Stimulated activated naive CD8-positive, alpha-beta T cell treated with anti-CD3 and anti-CD28 coated beads, Interleukin-15, Interleukin-2, amounts not matched to agents 100 U/mL and 50 U/mL, for 24 hours (primary cell): ENCODE results near the gene NSF.
"Not testable (repeated sequence)": the region's sequence is repeated elsewhere in the genome, so short reads cannot be mapped to it uniquely, and the experiment has no call there.

Source experiments
- ATAC-seq: fragments of 150-1000 bp; cut with Tn5 transposase; one replicate; pipeline ENCODE4 v1.10.0; 2021
- DNase-seq: peaks from one replicate; pipeline ENCODE4 v3.0.0; 2021

NSF gene

DNA sequence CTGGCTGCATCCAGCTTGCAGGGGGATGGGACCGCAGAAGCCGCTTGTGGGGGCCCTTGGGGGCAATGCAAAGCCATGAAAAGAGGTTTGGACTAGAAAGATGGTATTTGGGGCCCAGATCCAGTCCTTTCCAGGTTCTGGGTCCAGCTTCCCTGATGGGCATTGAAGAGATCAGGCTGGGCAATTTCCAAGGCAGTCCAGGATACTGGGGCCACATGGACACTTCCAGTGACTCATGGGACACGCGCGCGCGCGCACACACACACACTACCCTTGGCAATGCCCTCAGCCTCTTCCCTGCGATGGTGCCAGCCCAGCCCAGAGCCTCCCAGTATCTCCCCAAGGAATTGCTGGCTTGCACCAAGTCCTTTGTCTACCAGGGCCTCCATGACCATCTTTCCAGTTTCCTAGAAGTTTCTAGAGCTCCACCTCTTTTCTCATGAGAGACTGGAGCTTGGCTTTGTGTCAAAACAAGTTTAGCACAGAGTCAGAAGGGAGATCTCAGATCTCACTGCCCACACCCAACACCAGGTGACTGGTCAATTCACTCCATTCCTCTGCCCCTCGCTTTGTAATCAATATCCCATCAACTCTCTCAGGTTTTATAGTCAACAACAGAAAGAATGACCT lies 183.8 kb downstream of the NSF start:
- ATAC-seq (no peak), DNase-seq (no peak)

DNA sequence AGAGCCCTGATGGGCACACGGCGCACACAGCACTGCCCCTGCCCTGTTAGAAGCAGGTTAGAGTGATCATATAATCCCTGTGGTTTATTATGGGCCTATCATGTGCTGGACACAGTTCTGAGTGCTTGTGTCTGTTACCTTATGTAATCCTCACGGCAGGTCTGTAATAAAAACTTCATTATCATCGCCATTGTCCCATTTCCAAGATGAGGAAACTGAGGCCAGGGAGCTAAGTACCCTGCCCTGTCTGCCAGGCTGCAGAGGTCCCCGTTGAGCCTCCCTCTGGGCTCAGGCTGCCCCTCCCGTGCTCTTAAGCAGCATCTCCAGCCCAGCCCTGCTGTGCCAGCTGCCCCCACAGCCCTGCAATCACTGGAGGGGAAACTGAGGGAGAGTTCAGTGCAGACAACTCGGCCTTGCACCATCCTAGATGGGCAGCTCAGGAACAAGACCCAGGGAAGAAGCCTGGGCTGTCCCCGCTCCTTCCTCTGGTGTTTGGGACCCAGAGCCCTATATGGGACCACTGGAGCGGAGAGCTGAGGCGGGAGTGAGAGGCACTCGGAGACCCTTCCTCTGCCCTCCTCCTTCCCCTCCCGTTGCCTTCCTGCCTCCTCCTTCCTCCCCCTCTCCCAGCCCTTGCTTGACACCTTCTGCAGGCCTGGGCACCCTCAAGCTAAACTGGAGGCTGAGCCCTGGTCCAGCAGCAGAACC lies 186.0 kb downstream of the NSF start:
- no peak for DNase-seq
- no peak for ATAC-seq

DNA sequence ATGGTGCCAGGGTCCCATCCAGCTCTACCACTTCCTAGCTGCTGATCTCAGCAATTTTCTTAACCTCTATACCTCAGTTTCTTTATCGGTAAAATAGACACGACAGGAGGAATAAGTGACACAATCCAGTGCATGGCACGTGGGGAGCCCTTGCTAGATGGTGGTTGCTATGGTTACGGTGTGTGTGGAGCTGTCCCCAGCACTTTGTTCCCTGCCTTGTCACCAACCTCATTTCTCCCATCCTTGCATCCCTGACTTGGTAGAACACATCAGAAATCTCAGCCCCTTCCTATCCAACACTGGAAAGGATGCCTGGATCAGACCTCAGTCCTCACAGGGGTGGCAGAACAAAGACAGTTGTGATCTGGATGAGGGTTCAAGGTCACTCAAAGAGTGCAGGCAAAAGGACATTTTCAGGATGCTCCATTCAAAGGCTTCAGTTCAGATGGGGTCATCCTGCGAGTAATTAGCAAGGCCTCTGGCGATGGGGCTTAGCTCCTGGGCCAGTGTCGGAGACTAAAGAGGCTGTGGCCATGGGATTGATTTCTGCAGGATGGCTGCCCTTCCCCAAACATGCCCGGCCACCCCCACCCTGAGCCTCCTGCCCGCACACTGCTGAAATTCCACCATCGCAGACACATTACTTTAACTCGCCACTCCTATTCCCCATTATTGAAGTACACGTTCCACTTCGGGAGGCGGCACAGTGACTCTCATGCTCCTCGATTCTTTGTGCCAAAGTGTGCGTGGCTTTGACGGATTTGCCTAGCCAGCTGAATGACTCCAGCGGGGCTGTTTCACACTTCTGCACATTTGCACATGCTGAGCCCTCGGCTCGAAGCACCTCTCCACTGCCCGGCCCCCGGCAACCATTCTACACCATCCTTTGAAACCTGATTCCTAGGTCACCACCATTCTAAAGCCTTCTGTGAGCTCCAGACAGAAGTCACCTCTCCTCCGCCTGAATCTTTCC lies 187.8 kb downstream of the NSF start:
- ATAC-seq (no peak), DNase-seq (no peak)

DNA sequence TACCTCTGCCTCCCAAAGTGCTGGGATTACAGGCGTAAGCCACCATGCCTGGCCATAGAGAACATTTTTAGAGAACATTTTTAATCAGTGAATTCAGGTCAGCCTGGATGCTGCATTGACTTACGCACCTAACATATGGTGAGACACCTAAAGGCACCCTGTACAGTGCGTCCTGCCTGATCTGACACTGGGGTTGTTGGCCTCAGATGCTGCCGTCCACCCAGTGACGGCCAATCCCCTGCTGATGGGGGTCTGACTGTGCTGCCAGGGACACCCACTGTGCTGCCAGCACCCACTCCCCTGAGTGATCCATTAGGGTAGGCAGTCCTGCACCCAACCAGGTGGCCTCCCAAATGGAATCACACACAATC lies 189.5 kb downstream of the NSF start:
- no peak for DNase-seq
- ATAC-seq: no peak

DNA sequence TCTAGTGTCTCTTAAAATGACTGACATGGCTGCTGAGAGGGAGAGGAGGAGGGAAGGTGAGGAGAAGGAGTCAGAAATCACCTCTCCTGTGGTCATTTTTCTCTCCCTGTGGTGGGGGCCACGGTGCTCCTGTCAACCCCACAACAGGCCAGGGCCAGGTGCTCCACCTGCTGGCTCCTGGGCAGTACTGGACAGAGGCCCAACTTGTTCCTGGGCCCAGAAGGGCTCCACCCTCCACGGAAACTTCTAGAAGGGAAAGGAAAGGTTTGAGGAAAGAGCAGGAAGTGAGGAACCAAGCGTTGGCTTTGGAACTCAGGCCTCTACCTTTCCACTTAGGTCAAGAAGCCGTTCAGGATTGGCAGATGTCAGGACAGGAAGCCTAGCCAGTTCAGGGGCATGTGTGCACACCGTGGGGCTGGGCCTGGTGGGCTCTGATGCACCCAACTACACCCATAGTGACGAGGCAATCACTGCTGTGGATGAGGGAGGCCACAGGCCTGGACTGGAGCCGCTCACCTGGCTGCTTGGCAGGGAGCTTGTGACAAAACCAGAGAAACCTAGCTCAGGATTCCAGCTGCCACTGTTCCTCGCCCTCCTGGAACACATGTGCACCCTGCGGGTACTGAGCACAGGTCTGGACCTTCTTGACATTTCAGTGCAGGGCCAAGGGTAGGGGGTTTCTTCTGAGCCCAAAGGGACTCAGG lies 191.9 kb downstream of the NSF start:
- peak; percentile 23 for DNase-seq

DNA sequence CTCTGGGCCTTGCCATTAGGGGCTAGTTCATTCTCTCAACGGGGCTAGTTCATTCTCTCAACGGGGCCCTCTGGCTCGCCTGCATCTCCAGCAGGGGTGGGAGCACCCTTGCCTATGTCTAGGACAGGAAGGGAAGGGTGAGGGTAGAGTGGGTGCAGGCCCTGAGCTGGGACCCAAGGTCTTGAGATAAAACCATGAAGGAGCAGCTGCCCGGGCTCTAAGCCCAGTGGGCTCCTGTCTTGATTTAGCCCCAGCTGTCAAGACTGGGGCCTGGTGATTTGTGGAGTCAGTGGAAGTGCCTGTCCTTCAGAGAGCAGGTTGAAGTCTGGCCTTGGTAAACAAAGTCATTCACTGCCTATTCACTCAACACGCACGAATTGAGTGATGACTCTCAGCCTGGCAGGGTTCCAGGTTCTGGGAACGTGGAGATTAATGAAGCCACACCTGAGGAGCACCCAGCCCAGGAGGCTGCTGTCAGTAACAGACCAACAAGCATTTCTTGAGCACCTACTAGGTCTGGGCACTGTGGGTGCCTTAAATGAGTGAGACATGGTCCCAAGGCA lies 192.6 kb downstream of the NSF start:
- ATAC-seq: no peak
- no peak for DNase-seq

More for the DNA sequence above, 191.9 kb downstream of the NSF start:
- ATAC-seq: no peak

DNA sequence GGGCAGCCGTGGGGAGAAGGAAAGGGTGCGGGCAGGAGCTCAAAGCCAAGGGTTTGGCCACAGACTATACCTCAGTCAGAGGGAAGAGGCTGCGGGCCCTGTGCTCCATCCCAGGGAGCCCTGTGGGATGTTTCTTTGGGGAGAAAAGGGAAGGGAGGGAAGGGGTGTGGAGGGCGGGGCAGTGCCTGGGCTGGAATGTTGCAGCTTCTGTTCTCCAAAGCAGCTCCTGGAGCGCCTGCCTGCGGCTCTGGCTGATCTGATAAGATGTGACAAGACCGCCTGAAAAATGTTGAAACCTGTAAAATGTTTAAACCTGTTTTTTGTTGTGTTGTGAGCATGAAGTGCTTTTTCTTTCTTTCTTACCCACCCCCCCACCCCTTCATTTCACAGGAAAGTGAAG lies 195.2 kb downstream of the NSF start:
- ATAC-seq (no peak), DNase-seq (no peak)

DNA sequence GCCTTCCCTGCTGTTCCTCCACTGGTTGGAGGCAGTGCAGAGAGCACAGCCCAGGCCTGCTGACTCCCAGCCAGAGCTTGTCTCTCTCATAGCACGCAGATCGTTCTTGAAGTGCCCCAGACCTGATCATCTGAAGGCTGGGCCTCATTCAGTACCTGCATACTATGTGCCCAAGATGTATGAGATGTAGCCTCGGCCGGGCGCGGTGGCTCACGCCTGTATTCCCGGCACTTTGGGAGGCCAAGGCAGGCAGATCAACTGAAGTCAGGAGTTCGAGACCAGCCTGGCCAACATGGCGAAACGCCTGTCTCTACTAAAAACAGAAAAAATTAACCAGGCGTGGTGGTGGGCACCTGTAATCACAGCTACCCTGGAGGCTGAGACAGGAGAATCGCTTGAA lies 197.0 kb downstream of the NSF start:
- DNase-seq (no peak), ATAC-seq (no peak)

DNA sequence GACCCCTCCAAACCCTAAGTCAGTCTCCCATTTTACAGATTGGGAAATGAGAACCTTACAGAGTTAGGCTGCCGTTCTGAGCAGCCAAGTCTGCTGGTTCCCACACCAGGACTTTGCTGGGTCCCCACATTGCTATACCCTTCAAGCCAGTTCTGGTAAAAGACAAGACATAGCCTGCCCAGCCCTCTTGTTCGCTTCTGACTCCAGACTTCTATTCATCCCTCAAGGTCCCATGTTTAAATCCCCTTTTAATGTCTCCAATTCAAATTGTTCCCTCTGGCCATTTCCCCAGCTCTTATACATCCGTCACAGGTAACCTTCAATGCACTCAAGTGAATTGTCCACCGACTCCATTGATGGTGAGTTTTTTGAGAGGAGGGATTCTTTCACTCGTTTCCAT lies 197.8 kb downstream of the NSF start:
- ATAC-seq: no peak
- DNase-seq: no peak

DNA sequence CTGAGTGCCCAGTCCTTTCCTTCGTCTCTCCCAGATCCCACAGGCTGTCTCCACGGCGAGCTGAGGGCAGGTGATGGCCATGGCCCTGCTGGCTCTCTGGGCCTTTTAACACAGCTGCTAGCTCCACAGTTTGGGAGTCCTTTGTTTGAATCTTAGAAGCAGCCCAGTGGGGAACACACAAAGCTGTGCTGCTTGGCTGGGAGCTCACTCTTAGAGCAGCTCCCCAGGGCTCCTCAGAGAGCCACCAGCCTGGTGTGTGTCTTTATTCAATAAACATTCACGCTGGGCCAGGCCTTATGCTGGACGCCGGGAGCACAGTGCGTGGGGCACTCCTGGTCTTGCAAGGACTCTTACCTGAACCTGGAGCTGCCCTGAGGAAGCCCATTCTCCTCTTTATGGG lies 198.3 kb downstream of the NSF start:
- ATAC-seq: no peak
- no peak for DNase-seq

DNA sequence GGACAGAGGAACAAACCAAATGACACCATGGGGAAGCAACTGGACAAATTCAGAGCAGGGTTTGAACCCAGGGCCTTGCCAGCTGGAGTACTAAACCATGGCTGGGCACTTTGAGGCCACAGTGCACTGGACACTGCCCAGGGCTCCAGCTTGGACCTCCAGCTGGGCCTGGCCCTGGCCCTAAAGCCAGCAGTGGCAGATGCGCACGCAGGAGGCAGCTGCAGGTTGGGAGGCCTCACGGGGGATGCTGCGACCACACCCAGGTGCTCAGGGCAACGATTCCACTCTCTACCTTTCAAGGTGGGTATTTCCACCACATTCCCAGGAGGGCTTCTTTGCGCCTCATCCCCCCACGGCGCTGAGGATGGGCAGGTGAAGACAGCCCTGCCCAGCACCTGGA lies 199.1 kb downstream of the NSF start:
- DNase-seq: no peak
- no peak for ATAC-seq

DNA sequence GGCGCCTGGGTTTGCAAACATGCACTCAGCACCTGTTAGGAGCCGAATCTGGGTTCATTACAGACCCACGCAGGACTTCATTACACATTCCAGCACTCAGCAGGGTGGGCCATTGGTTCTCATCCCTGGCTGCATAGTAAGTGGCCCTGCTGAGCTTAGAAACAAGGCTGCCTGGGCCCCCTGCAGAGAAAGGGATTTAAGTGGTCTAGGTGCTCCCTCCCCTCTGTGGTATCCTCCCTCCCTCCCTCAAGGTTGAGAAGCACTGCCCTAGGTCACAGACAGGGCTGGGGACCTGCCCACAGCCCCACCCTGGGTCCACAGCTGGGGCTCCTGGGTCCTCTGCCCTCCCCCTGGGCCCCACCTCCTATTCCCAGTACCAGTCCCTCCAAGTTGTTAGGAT lies 199.7 kb downstream of the NSF start:
- ATAC-seq: no peak
- DNase-seq: no peak

DNA sequence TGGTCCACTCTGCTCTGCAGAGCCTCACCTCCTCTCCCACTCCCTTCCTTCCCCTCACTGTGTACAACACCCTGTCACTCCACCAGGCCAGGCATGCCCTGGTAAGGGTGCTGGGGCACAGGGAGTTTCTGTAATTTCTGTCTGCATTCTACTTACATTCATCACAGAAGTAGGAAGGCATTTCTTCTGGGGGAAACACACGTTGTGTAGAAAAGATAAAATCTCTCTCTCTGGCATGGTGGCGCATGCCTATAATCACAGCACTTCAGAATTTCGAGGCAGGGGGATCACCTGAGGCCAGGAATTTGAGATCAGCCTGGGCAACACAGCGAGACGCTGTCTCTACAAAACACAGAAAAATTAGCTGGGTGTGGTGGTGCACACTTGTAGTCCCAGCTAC lies 201.1 kb downstream of the NSF start:
- no peak for ATAC-seq
- no peak for DNase-seq

DNA sequence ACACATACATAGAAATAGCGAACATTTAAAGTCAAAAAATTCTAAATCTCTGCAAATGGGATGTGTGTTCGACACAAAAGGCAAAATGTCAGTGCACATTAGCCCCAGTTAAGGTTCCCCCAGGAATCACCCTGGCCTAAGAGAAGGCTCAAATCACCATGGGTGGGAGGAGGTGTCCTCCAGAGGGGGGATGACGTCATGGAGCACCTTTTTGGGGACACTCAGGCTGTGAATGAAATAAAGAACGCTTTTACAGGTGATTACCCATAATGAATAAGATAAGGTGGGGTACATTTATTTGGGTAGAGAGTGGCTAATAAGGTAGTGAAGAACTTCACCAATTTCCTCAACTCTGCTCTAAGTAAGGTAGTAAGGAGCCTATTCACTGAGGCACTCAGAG lies 201.6 kb downstream of the NSF start:
- ATAC-seq (no peak), DNase-seq (no peak)

DNA sequence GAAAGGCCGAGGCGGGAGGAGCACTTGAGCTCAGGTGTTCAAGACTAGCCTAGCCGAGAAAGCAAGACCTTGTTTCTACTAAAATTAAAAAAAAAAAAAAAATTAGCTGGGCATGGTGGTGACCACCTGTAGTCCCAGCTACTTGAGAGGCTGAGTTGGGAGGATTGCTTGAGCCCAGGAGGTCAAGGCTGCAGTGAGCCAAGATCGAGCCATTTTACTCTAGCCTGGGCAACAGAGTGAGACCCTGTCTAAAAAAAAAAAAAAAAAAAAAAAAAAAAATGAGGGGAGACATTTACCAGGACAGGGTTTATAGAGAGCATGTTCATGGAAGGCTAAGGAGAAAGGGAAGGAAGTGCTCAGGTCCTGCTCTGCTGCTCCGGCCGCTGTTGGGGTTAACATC lies 202.6 kb downstream of the NSF start:
- ATAC-seq, DNase-seq: not testable (repeated sequence)

DNA sequence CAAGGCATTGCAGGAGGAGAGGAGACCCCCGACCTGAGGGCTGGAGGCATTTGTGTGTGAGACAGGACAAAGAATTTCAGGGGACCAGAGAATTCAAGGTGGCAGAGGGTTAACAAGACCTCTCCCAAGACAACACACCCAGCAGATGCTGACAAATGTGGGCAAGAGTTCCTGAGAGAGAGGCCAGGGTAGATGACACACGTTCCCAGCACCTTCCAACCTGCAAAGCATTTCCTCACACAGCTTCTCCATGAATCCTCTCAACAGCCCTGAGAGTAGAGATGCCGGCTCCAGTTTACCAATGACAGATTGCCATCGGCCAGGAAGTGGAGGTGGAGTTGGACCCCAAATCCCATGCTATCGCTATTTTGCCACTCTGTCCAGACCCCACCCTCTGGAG lies 203.1 kb downstream of the NSF start:
- no peak for DNase-seq
- no peak for ATAC-seq

DNA sequence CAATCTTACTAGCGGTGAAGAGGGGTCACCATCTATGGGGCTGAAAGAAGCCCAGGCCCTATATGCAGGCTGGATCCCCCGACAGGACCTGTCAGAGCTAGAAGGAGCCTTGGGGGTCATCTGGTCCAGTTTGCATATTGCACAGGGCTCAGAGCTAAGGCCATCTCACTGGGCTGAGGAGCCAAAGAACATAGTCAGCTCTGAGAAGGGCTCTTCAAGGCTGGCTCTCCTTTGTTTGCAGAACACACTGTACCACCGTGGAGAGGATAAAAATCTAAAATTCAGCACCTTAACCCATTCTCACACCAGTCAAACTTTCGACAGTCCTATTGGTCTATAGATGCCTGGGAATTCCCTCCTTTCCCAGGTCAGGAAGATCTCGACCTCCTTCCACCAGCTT lies 203.8 kb downstream of the NSF start:
- DNase-seq: no peak
- ATAC-seq: no peak

DNA sequence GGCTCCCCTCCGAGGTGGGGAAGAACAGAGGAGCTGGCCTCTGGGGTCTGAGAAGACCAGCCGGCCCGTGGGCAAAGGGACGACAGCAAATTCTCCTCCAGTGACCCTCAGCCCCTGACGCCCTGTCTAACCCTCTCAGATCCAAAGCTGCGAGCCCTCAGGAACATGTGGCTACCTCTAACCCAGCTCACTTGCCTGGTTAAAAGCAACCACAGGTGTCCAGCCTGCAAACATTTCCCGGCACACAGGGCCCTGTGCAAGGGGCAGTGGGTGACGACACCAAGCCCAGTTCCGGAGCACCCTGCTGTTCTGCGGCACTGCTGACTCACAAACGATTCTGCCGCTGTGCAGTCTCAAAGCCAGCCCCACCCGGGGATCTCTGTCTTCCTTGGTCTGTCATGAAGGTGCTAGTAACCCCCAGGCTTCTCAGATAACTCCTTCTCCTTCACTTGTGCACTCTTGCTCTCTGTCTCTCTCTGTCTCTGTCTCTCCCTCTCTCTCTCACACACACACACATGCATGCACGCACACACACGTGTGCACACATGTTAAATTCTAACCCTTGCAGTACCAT lies 205.0 kb downstream of the NSF start:
- DNase-seq (no peak), ATAC-seq (no peak)

DNA sequence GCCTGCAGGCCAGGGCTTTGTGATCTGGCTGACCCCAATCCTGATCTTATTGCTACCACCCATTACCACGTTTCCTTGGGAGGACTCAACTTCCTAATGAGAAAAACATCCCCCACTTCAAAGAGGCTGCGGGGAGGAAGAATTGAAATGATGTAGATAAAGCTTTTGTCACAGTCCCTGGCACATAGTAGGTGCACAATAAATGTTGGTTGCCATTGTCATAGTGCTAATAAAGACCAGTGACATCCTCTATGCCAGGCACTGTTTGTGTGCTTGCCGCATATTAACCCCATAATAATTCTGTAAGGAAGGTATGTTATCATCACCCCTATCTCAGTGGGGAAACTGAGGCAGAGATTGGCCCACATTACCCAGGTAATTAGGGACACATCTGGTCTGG lies 205.6 kb downstream of the NSF start:
- DNase-seq (no peak), ATAC-seq (no peak)

DNA sequence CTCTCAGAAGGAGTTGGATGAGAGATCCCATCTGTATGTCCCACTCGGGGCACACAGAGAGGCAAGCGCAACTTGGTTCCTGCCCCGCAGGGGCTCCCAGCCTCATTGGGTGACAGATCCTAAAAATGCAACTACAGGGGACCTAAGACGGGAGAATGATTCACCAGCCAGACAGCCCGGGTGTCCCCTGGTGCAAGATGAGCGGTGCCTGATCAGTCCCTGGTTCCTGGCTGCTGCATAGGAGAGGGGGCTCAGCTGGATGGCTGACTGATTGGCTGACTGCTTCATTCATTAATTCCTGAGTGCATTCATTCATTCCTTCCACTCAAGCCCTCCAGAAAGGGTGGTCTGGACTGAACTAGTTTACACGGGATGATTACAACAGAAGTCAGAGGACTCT lies 206.1 kb downstream of the NSF start:
- DNase-seq (no peak), ATAC-seq (no peak)

DNA sequence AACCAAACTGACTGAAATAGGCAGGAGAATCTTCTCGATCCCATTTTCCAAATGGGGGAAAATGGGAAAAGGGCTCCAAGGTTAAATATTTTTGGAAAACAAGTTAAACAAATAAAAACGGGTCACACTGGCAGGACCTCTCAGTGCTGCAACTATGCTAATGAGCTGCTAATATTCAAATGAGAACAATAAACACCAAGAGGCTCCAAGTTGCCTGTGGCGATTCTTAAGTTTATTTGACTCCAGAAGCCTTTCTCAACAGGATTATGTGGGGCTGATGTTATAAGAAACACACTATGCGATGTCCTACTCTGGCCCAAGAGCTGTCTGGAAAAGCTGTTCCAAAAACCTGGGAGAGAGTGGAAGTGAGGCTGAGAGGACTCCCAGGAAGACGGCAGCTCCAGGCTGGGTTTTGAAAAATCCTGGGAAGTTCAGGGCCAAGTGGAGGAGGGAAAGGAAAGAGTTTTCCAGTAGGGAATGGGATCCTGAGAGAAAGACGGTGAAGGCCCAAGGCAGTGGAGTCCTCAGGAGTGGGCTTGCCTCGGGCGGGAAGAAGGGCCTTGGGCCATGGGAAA lies 206.6 kb downstream of the NSF start:
- no peak for ATAC-seq
- no peak for DNase-seq

DNA sequence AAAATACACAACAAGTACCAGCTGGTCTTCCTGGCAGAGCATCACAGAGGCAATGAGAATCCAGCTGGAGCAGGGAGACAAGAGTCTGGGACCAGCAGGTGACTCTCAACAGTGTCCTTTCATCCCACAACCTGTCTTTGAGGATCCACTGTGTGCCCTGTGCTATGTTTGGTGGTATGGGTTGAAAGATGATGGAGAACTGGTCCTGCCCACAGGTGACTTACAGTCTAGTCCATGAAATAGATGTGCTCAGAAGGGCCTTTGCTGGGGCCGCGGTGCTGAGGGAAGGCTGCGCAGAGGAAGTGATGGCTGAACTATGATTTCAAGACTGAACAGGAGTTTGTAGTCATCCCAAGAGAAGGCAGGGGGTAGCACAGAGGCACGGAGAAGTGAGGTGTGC lies 210.1 kb downstream of the NSF start:
- ATAC-seq (no peak), DNase-seq (no peak)
